Posterior cingulate gyrus (tissue), 11 donors: Measurements from ENCODE around the gene MICALL2.
A peak's percentile ranks its signal among the peaks of the same experiment; 100 is the strongest.

Experiments
- DNase-seq, 10 donors: peaks; one replicate each; pipeline versions ENCODE4 v3.0.0 to v3.0.0-alpha.2; 2020 to 2021; ENCODE audit warnings: mixed read lengths in 3 of 10
- intact Hi-C: fragments of 100-400 bp; cut with DNase I; formaldehyde crosslinking; loops from one replicate; pipeline ENCODE4 v1.15.1; 2023

The MICALL2 gene

GRCh38 chr7:1385086-1385808, 74.0 kb downstream of the MICALL2 start:
- intact Hi-C loops = no loop called here
- DNase-seq = peak in 1 of 10 donors; percentile 77
